Measurements from ENCODE around the gene DKKL1.
A peak's percentile ranks its signal among the peaks of the same experiment; 100 is the strongest.

Gene DKKL1

GRCh38 chr19:49348305-49349189, 15.1 kb upstream of the DKKL1 start:
- Histone ChIP-seq H3K27me3 (ENCODE audit: insufficient read depth, low read length) (no peaks in the 10 kb centered on the region), H3K9ac (ENCODE audit: low read depth, low read length) (no peak overlapping the region), H3K36me3 (ENCODE audit: insufficient read depth, low read length) (peaks cover 96% of the 10 kb centered on the region), H3K4me1 (ENCODE audit: insufficient read depth, low read length) (no peaks in the 10 kb centered on the region), H3K27ac (ENCODE audit: low read depth, low read length) (no peak overlapping the region), H3K9me3 (ENCODE audit: insufficient read depth, low read depth, low read length) (no peaks in the 10 kb centered on the region), H3K4me3 (ENCODE audit: low read length) (no peak overlapping the region)
- 91% methylated on average over 11 of the region's 12 CpGs for WGBS

GRCh38 chr19:49349567-49349966, 14.1 kb upstream of the DKKL1 start:
- H3K27ac ChIP-seq (ENCODE audit: low read depth, low read length): no peak overlapping the region
- WGBS: 93% methylated on average over 2 of the region's 2 CpGs
- no peaks in the 10 kb centered on the region for H3K9me3 ChIP-seq (ENCODE audit: insufficient read depth, low read depth, low read length)
- no peaks in the 10 kb centered on the region for H3K27me3 ChIP-seq (ENCODE audit: insufficient read depth, low read length)
- H3K36me3 ChIP-seq (ENCODE audit: insufficient read depth, low read length): peaks cover 95% of the 10 kb centered on the region
- no peaks in the 10 kb centered on the region for H3K4me1 ChIP-seq (ENCODE audit: insufficient read depth, low read length)
- no peak overlapping the region for H3K4me3 ChIP-seq (ENCODE audit: low read length)
- no peak overlapping the region for H3K9ac ChIP-seq (ENCODE audit: low read depth, low read length)

- no peaks in the 10 kb centered on the region for H3K9me3 ChIP-seq (ENCODE audit: insufficient read depth, low read depth, low read length)
- peaks cover 86% of the 10 kb centered on the region for H3K36me3 ChIP-seq (ENCODE audit: insufficient read depth, low read length)
- peaks cover 5% of the 10 kb centered on the region; the same call in 1 of the 2 replicates for H3K4me1 ChIP-seq (ENCODE audit: insufficient read depth, low read length)
- no peak overlapping the region for H3K9ac ChIP-seq (ENCODE audit: low read depth, low read length)
- no peaks in the 10 kb centered on the region for H3K27me3 ChIP-seq (ENCODE audit: insufficient read depth, low read length)
- H3K4me3 ChIP-seq (ENCODE audit: low read length): no peak overlapping the region
- WGBS: 83% methylated on average over 7 of the region's 12 CpGs
- no peak overlapping the region for H3K27ac ChIP-seq (ENCODE audit: low read depth, low read length)
Observed at GRCh38 chr19:49355909-49356353, 7.7 kb upstream of the DKKL1 start.

GRCh38 chr19:49356382-49356781, 7.3 kb upstream of the DKKL1 start:
- no peaks in the 10 kb centered on the region for H3K27me3 ChIP-seq (ENCODE audit: insufficient read depth, low read length)
- 93% methylated on average over 5 of the region's 7 CpGs for WGBS
- no peak overlapping the region for H3K9ac ChIP-seq (ENCODE audit: low read depth, low read length)
- peaks cover 5% of the 10 kb centered on the region; the same call in 1 of the 2 replicates for H3K4me1 ChIP-seq (ENCODE audit: insufficient read depth, low read length)
- H3K4me3 ChIP-seq (ENCODE audit: low read length): no peak overlapping the region
- H3K36me3 ChIP-seq (ENCODE audit: insufficient read depth, low read length): peaks cover 81% of the 10 kb centered on the region
- H3K27ac ChIP-seq (ENCODE audit: low read depth, low read length): no peak overlapping the region
- H3K9me3 ChIP-seq (ENCODE audit: insufficient read depth, low read depth, low read length): no peaks in the 10 kb centered on the region

- Histone ChIP-seq H3K36me3 (ENCODE audit: insufficient read depth, low read length) (peaks cover 73% of the 10 kb centered on the region), H3K4me3 (ENCODE audit: low read length) (no peak overlapping the region), H3K4me1 (ENCODE audit: insufficient read depth, low read length) (peaks cover 5% of the 10 kb centered on the region; the same call in 1 of the 2 replicates), H3K9ac (ENCODE audit: low read depth, low read length) (no peak overlapping the region), H3K27ac (ENCODE audit: low read depth, low read length) (no peak overlapping the region), H3K27me3 (ENCODE audit: insufficient read depth, low read length) (no peaks in the 10 kb centered on the region), H3K9me3 (ENCODE audit: insufficient read depth, low read depth, low read length) (no peaks in the 10 kb centered on the region)
- WGBS: 95% methylated on average over 9 of the region's 9 CpGs
Observed at GRCh38 chr19:49357186-49357585, 6.5 kb upstream of the DKKL1 start.

GRCh38 chr19:49359851-49360820, 3.5 kb upstream of the DKKL1 start:
- H3K27me3 ChIP-seq (ENCODE audit: insufficient read depth, low read length): no peaks in the 10 kb centered on the region
- H3K9me3 ChIP-seq (ENCODE audit: insufficient read depth, low read depth, low read length): no peaks in the 10 kb centered on the region
- WGBS: 96% methylated on average over 17 of the region's 17 CpGs
- H3K9ac ChIP-seq (ENCODE audit: low read depth, low read length): peak overlapping the region; percentile 100; the same call in 1 of the 2 replicates
- H3K27ac ChIP-seq (ENCODE audit: low read depth, low read length): no peak overlapping the region
- H3K4me1 ChIP-seq (ENCODE audit: insufficient read depth, low read length): peaks cover 5% of the 10 kb centered on the region
- H3K4me3 ChIP-seq (ENCODE audit: low read length): peak overlapping the region; percentile 100; the same call in 1 of the 2 replicates
- peaks cover 45% of the 10 kb centered on the region for H3K36me3 ChIP-seq (ENCODE audit: insufficient read depth, low read length)

- WGBS: under 1% methylated on average over 27 of the region's 27 CpGs
- H3K27me3 ChIP-seq (ENCODE audit: insufficient read depth, low read length): no peaks in the 10 kb centered on the region
- H3K9ac ChIP-seq (ENCODE audit: low read depth, low read length): peak overlapping the region; percentile 100
- peaks cover 5% of the 10 kb centered on the region for H3K4me1 ChIP-seq (ENCODE audit: insufficient read depth, low read length)
- H3K27ac ChIP-seq (ENCODE audit: low read depth, low read length): peak overlapping the region; percentile 94
- H3K36me3 ChIP-seq (ENCODE audit: insufficient read depth, low read length): peaks cover 32% of the 10 kb centered on the region
- H3K4me3 ChIP-seq (ENCODE audit: low read length): peak overlapping the region; percentile 100
- no peaks in the 10 kb centered on the region for H3K9me3 ChIP-seq (ENCODE audit: insufficient read depth, low read depth, low read length)
Observed at GRCh38 chr19:49361438-49362047, 2.1 kb upstream of the DKKL1 start.

- H3K27me3 ChIP-seq (ENCODE audit: insufficient read depth, low read length): no peaks in the 10 kb centered on the region
- no peaks in the 10 kb centered on the region for H3K9me3 ChIP-seq (ENCODE audit: insufficient read depth, low read depth, low read length)
- under 1% methylated on average over 52 of the region's 52 CpGs for WGBS
- H3K36me3 ChIP-seq (ENCODE audit: insufficient read depth, low read length): peaks cover 24% of the 10 kb centered on the region
- H3K4me1 ChIP-seq (ENCODE audit: insufficient read depth, low read length): peaks cover 5% of the 10 kb centered on the region
- H3K27ac ChIP-seq (ENCODE audit: low read depth, low read length): peak within 1 kb of the TSS; percentile 94
- H3K4me3 ChIP-seq (ENCODE audit: low read length): peak within 1 kb of the TSS; percentile 100
- peak within 1 kb of the TSS; percentile 100 for H3K9ac ChIP-seq (ENCODE audit: low read depth, low read length)
Observed at GRCh38 chr19:49362048-49362928, 1.4 kb upstream of the DKKL1 start, which contains the start of gene TEAD2. TEAD2 (minus strand) TSS chr19:49362416; CDS start chr19:49360075, 2,341 bp downstream.

- Histone ChIP-seq H3K4me3 (ENCODE audit: low read length) (peak overlapping the region; percentile 100), H3K27ac (ENCODE audit: low read depth, low read length) (peak overlapping the region; percentile 52), H3K9me3 (ENCODE audit: insufficient read depth, low read depth, low read length) (no peaks in the 10 kb centered on the region), H3K36me3 (ENCODE audit: insufficient read depth, low read length) (peaks cover 18% of the 10 kb centered on the region), H3K9ac (ENCODE audit: low read depth, low read length) (peak overlapping the region; percentile 100), H3K27me3 (ENCODE audit: insufficient read depth, low read length) (no peaks in the 10 kb centered on the region), H3K4me1 (ENCODE audit: insufficient read depth, low read length) (peaks cover 5% of the 10 kb centered on the region)
- 2% methylated on average over 14 of the region's 14 CpGs for WGBS
Observed at GRCh38 chr19:49362929-49363267, 779 bp upstream of the DKKL1 start.

Measured in HUES64 (cell line).